SU-DHL-6 (cell line): Measurements from ENCODE around the gene TICRR.

Experiments used
- H2AFZ ChIP-seq: fragments of 200-600 bp; sonication (generic); 2 replicates; pipeline ENCODE4 v1.6.1; 2014; ENCODE audit warnings: low read depth, mild to moderate bottlenecking, moderate library complexity, mixed read lengths, antibody characterized with exemption, low read length; ENCODE audit not compliant: severe bottlenecking
- H3F3A ChIP-seq: fragments of 200-600 bp; shearing (Covaris generic); 2 replicates; pipeline ENCODE4 v1.6.0; 2016; ENCODE audit warnings: antibody characterized with exemption, mild to moderate bottlenecking; ENCODE audit not compliant: insufficient read depth
- H3K27ac ChIP-seq: fragments of 200-600 bp; sonication (generic); 2 replicates; pipeline ENCODE4 v1.5.1; 2016; ENCODE audit warnings: low read depth, mild to moderate bottlenecking, low read length, moderate library complexity, mixed read lengths
- H3K27me3 ChIP-seq: fragments of 200-600 bp; sonication (generic), shearing (Covaris generic); 2 replicates; pipeline ENCODE4 v1.6.0; 2014; ENCODE audit warnings: mild to moderate bottlenecking, low read length
- H3K36me3 ChIP-seq: fragments of 200-600 bp; sonication (generic); 2 replicates; pipeline ENCODE4 v1.6.1; 2014; ENCODE audit warnings: mild to moderate bottlenecking, low read length, mixed read lengths
- H3K4me2 ChIP-seq: fragments of 300-600, 200-600 bp; shearing (Covaris generic), sonication (generic); 2 replicates; pipeline ENCODE4 v1.6.0; 2014; ENCODE audit warnings: low read length, low read depth, mild to moderate bottlenecking; ENCODE audit not compliant: poor library complexity, severe bottlenecking
- H3K4me3 ChIP-seq: fragments of 200-600 bp; sonication (generic); 2 replicates; pipeline ENCODE4 v1.5.1; 2014; ENCODE audit warnings: antibody characterized with exemption, low read length, mild to moderate bottlenecking, mixed read lengths; ENCODE audit not compliant: insufficient read depth, poor library complexity, severe bottlenecking
- H3K79me2 ChIP-seq: fragments of 200-600 bp; sonication (generic); 2 replicates; pipeline ENCODE4 v1.6.1; 2014; ENCODE audit warnings: mild to moderate bottlenecking, low read length, moderate library complexity; ENCODE audit not compliant: insufficient read depth
- H3K9ac ChIP-seq: fragments of 200-600 bp; sonication (generic); 2 replicates; pipeline ENCODE4 v1.7.0; 2014; ENCODE audit warnings: mild to moderate bottlenecking, low read length
- H3K9me2 ChIP-seq: fragments of 200-600 bp; sonication (generic); replicated peaks from 2 replicates; pipeline ENCODE4 v1.6.1; 2014; ENCODE audit warnings: low read length; ENCODE audit not compliant: insufficient read depth
- H3K9me3 ChIP-seq: fragments of 200-600 bp; sonication (generic); 2 replicates; pipeline ENCODE4 v1.6.1; 2014; ENCODE audit warnings: low read length, mixed read lengths; ENCODE audit not compliant: insufficient read depth
- H4K20me1 ChIP-seq: fragments of 200-600 bp; sonication (generic); 2 replicates; pipeline ENCODE4 v1.6.1; 2014; ENCODE audit warnings: low read depth, mild to moderate bottlenecking, antibody characterized with exemption, low read length, moderate library complexity, mixed read lengths
- CTCF ChIP-seq: fragments of 200-600 bp; sonication (generic); IDR thresholded peaks from one replicate; pipeline ENCODE4 v1.5.1; 2017; ENCODE audit warnings: antibody characterized with exemption, mild to moderate bottlenecking, low read length, moderate library complexity; ENCODE audit not compliant: insufficient read depth, poor library complexity, severe bottlenecking
- EZH2phosphoT487 ChIP-seq: fragments of 200-600 bp; sonication (generic), shearing (Covaris generic); conservative IDR thresholded peaks from 2 replicates; pipeline ENCODE4 v1.6.1; 2018; ENCODE audit warnings: mild to moderate bottlenecking, antibody characterized with exemption, low read length, moderate library complexity, mixed read lengths

The TICRR gene

GRCh38 chr15:89666184-89666857 is 91.1 kb downstream of the TICRR start:
- Histone ChIP-seq H3K9me3 (no peaks in the 10 kb centered on the region), H3K9me2 (no peaks in the 10 kb centered on the region), H3K9ac (no peak overlapping the region), H3K36me3 (no peaks in the 10 kb centered on the region), H2AFZ (no peak overlapping the region), H3K79me2 (no peaks in the 10 kb centered on the region), H3K27me3 (no peaks in the 10 kb centered on the region), H3K27ac (no peak overlapping the region), H3K4me3 (no peak overlapping the region), H4K20me1 (no peaks in the 10 kb centered on the region), H3F3A (no peaks in the 10 kb centered on the region), H3K4me2 (no peak overlapping the region)
- no peak for TF ChIP-seq CTCF
- TF ChIP-seq EZH2phosphoT487: no peak

GRCh38 chr15:89666858-89667705 is 91.8 kb downstream of the TICRR start:
- no peaks in the 10 kb centered on the region for H3K9me3 ChIP-seq
- no peak overlapping the region for H2AFZ ChIP-seq
- H3K4me3 ChIP-seq: no peak overlapping the region
- no peaks in the 10 kb centered on the region for H4K20me1 ChIP-seq
- TF ChIP-seq EZH2phosphoT487 (no peak), CTCF (no peak)
- no peaks in the 10 kb centered on the region for H3K79me2 ChIP-seq
- H3K4me2 ChIP-seq: no peak overlapping the region
- no peaks in the 10 kb centered on the region for H3F3A ChIP-seq
- no peaks in the 10 kb centered on the region for H3K36me3 ChIP-seq
- no peak overlapping the region for H3K9ac ChIP-seq
- H3K27ac ChIP-seq: no peak overlapping the region
- no peaks in the 10 kb centered on the region for H3K27me3 ChIP-seq
- H3K9me2 ChIP-seq: no peaks in the 10 kb centered on the region

GRCh38 chr15:89667706-89667960 is 92.4 kb downstream of the TICRR start:
- H3K36me3 ChIP-seq: no peaks in the 10 kb centered on the region
- H3K4me3 ChIP-seq: no peak overlapping the region
- TF ChIP-seq EZH2phosphoT487: no peak
- no peak for TF ChIP-seq CTCF

More at GRCh38 chr15:89667706-89667960, 92.4 kb downstream of the TICRR start:
- no peak overlapping the region for H3K4me2 ChIP-seq
- no peak overlapping the region for H2AFZ ChIP-seq
- H3K27me3 ChIP-seq: no peaks in the 10 kb centered on the region
- H3K79me2 ChIP-seq: no peaks in the 10 kb centered on the region
- H3K9ac ChIP-seq: no peak overlapping the region
- H4K20me1 ChIP-seq: no peaks in the 10 kb centered on the region
- H3K27ac ChIP-seq: no peak overlapping the region
- H3K9me3 ChIP-seq: no peaks in the 10 kb centered on the region
- H3F3A ChIP-seq: no peaks in the 10 kb centered on the region
- no peaks in the 10 kb centered on the region for H3K9me2 ChIP-seq
